SU-DHL-6 (cell line): ENCODE results near the gene ZC3H7A.

Experiments
- H2AFZ ChIP-seq: fragments of 200-600 bp; sonication (generic); 2 replicates; pipeline ENCODE4 v1.6.1; 2014; ENCODE audit warnings: low read depth, mild to moderate bottlenecking, moderate library complexity, mixed read lengths, antibody characterized with exemption, low read length; ENCODE audit not compliant: severe bottlenecking
- H3F3A ChIP-seq: fragments of 200-600 bp; shearing (Covaris generic); 2 replicates; pipeline ENCODE4 v1.6.0; 2016; ENCODE audit warnings: antibody characterized with exemption, mild to moderate bottlenecking; ENCODE audit not compliant: insufficient read depth
- H3K27ac ChIP-seq: fragments of 200-600 bp; sonication (generic); 2 replicates; pipeline ENCODE4 v1.5.1; 2016; ENCODE audit warnings: low read depth, mild to moderate bottlenecking, low read length, moderate library complexity, mixed read lengths
- H3K27me3 ChIP-seq: fragments of 200-600 bp; sonication (generic), shearing (Covaris generic); 2 replicates; pipeline ENCODE4 v1.6.0; 2014; ENCODE audit warnings: mild to moderate bottlenecking, low read length
- H3K36me3 ChIP-seq: fragments of 200-600 bp; sonication (generic); 2 replicates; pipeline ENCODE4 v1.6.1; 2014; ENCODE audit warnings: mild to moderate bottlenecking, low read length, mixed read lengths
- H3K4me2 ChIP-seq: fragments of 300-600, 200-600 bp; shearing (Covaris generic), sonication (generic); 2 replicates; pipeline ENCODE4 v1.6.0; 2014; ENCODE audit warnings: low read length, low read depth, mild to moderate bottlenecking; ENCODE audit not compliant: poor library complexity, severe bottlenecking
- H3K4me3 ChIP-seq: fragments of 200-600 bp; sonication (generic); 2 replicates; pipeline ENCODE4 v1.5.1; 2014; ENCODE audit warnings: antibody characterized with exemption, low read length, mild to moderate bottlenecking, mixed read lengths; ENCODE audit not compliant: insufficient read depth, poor library complexity, severe bottlenecking
- H3K79me2 ChIP-seq: fragments of 200-600 bp; sonication (generic); 2 replicates; pipeline ENCODE4 v1.6.1; 2014; ENCODE audit warnings: mild to moderate bottlenecking, low read length, moderate library complexity; ENCODE audit not compliant: insufficient read depth
- H3K9ac ChIP-seq: fragments of 200-600 bp; sonication (generic); 2 replicates; pipeline ENCODE4 v1.7.0; 2014; ENCODE audit warnings: mild to moderate bottlenecking, low read length
- H3K9me2 ChIP-seq: fragments of 200-600 bp; sonication (generic); replicated peaks from 2 replicates; pipeline ENCODE4 v1.6.1; 2014; ENCODE audit warnings: low read length; ENCODE audit not compliant: insufficient read depth
- H3K9me3 ChIP-seq: fragments of 200-600 bp; sonication (generic); 2 replicates; pipeline ENCODE4 v1.6.1; 2014; ENCODE audit warnings: low read length, mixed read lengths; ENCODE audit not compliant: insufficient read depth
- H4K20me1 ChIP-seq: fragments of 200-600 bp; sonication (generic); 2 replicates; pipeline ENCODE4 v1.6.1; 2014; ENCODE audit warnings: low read depth, mild to moderate bottlenecking, antibody characterized with exemption, low read length, moderate library complexity, mixed read lengths
- EZH2phosphoT487 ChIP-seq: fragments of 200-600 bp; sonication (generic), shearing (Covaris generic); conservative IDR thresholded peaks from 2 replicates; pipeline ENCODE4 v1.6.1; 2018; ENCODE audit warnings: mild to moderate bottlenecking, antibody characterized with exemption, low read length, moderate library complexity, mixed read lengths
- TF ChIP-seq, protein P1 (sequence below): fragments of 200-600 bp; sonication (generic); IDR thresholded peaks from one replicate; pipeline ENCODE4 v1.5.1; 2017; ENCODE audit warnings: antibody characterized with exemption, mild to moderate bottlenecking, low read length, moderate library complexity; ENCODE audit not compliant: insufficient read depth, poor library complexity, severe bottlenecking

Gene ZC3H7A

DNA sequence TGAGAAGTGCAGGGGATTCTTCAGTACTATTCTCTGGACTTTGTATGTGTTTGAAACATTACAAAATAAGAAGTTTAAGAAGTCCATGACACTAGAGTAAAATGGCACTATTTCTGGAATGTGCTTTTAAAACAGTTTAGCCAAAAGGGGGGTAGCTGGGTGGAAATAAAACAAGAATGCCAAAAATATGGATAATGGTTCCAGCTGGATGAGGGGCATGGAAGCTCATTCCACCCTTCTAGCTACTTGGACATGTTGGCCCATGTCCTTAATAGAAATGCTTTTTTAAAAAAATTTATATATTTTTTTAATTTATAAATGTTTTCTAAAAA lies 13.1 kb downstream of the ZC3H7A start:
- Histone ChIP-seq H3K36me3 (peaks cover 16% of the 10 kb centered on the region; the same call in 1 of the 2 replicates), H3K9me3 (no peaks in the 10 kb centered on the region), H4K20me1 (no peaks in the 10 kb centered on the region), H3K79me2 (peaks cover 93% of the 10 kb centered on the region), H2AFZ (no peak overlapping the region), H3K27me3 (no peaks in the 10 kb centered on the region), H3K9me2 (no peaks in the 10 kb centered on the region), H3K27ac (peak overlapping the region; percentile 91), H3F3A (peaks cover 62% of the 10 kb centered on the region), H3K4me2 (peak overlapping the region; percentile 87), H3K9ac (peak overlapping the region; percentile 67), H3K4me3 (no peak overlapping the region)
- TF ChIP-seq, protein P1, sequence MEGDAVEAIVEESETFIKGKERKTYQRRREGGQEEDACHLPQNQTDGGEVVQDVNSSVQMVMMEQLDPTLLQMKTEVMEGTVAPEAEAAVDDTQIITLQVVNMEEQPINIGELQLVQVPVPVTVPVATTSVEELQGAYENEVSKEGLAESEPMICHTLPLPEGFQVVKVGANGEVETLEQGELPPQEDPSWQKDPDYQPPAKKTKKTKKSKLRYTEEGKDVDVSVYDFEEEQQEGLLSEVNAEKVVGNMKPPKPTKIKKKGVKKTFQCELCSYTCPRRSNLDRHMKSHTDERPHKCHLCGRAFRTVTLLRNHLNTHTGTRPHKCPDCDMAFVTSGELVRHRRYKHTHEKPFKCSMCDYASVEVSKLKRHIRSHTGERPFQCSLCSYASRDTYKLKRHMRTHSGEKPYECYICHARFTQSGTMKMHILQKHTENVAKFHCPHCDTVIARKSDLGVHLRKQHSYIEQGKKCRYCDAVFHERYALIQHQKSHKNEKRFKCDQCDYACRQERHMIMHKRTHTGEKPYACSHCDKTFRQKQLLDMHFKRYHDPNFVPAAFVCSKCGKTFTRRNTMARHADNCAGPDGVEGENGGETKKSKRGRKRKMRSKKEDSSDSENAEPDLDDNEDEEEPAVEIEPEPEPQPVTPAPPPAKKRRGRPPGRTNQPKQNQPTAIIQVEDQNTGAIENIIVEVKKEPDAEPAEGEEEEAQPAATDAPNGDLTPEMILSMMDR: no peak
- TF ChIP-seq EZH2phosphoT487: no peak

DNA sequence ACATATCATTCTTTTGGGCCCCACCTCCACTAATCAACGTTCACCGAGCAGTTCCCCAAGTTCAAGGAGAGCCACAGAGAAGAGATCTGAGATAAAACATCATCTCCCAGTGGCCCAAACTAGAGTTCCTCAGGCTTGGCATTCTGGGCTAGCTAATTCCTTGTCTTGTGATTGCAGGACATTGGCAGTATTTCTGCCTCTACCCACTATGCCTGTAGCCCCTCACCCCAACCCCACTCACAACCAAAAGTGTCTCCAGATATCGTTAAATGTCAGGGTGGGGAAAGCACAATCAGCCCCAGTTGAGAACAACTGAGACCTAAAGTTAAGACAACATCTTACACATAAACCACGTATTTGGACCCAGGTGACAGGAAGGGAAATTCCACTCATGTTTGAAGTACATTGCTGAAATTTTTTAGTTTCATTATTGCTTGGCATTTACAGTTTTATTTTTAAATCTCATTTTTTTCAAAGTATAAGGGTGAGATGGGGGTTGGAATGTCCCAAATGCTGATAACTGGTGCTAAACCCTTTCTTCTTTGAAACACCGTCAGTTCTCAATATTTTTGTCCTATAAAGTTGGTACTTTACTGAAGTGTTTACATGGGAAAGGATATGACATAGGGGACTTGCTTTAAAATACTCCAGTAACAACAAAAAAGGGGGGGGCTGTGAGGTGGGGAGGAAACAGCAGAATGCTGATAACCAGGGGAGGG lies 13.6 kb downstream of the ZC3H7A start:
- Histone ChIP-seq H4K20me1 (no peaks in the 10 kb centered on the region), H3K4me2 (peak overlapping the region; percentile 87), H3K9ac (peak overlapping the region; percentile 67), H3K27me3 (no peaks in the 10 kb centered on the region), H3K79me2 (peaks cover 90% of the 10 kb centered on the region), H3K9me3 (no peaks in the 10 kb centered on the region), H3K27ac (peak overlapping the region; percentile 91), H3F3A (peaks cover 62% of the 10 kb centered on the region), H3K9me2 (no peaks in the 10 kb centered on the region), H3K4me3 (peak overlapping the region; percentile 56), H3K36me3 (peaks cover 18% of the 10 kb centered on the region; the same call in 1 of the 2 replicates), H2AFZ (no peak overlapping the region)
- TF ChIP-seq, protein P1: no peak
- TF ChIP-seq EZH2phosphoT487: no peak

DNA sequence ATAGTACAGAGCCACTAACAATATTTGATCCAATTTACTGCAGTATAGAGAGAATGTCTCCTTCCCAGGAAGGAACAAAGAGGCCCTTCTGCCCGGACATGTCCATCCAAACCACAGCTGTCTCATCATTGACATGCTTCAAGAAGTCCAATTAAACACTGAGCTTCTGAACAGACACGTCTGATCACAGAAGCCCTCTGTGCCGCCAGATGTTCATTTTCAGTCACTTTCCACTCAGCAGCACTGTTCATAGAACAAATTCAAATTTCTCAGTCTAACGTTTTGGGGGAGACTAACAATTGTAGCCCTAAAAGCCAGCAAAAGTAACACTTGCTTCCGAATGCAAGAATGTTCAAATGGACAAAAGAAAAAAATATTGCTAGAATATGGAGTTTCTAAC lies 15.3 kb downstream of the ZC3H7A start:
- no peak overlapping the region for H2AFZ ChIP-seq
- H3K4me2 ChIP-seq: peak overlapping the region; percentile 87
- H4K20me1 ChIP-seq: no peaks in the 10 kb centered on the region
- peak overlapping the region; percentile 91 for H3K27ac ChIP-seq
- H3K9me2 ChIP-seq: no peaks in the 10 kb centered on the region
- peaks cover 73% of the 10 kb centered on the region for H3K79me2 ChIP-seq
- H3K9ac ChIP-seq: peak overlapping the region; percentile 67
- no peaks in the 10 kb centered on the region for H3K27me3 ChIP-seq
- peaks cover 19% of the 10 kb centered on the region; the same call in 1 of the 2 replicates for H3K36me3 ChIP-seq
- TF ChIP-seq, protein P1: no peak
- no peak for TF ChIP-seq EZH2phosphoT487
- H3K4me3 ChIP-seq: peak overlapping the region; percentile 56
- peaks cover 64% of the 10 kb centered on the region for H3F3A ChIP-seq
- H3K9me3 ChIP-seq: no peaks in the 10 kb centered on the region
